Inferior parietal cortex (tissue), 1 donor: ENCODE measurements around the gene NACC1.

Experiments used
- DNase-seq: peaks from one replicate; pipeline ENCODE4 v3.0.0-alpha.2; 2016; ENCODE audit errors: extremely low spot score

The NACC1 gene

GRCh38 chr19:13100031-13100588 is 18.0 kb upstream of the NACC1 start:
- no peak for DNase-seq

DNA sequence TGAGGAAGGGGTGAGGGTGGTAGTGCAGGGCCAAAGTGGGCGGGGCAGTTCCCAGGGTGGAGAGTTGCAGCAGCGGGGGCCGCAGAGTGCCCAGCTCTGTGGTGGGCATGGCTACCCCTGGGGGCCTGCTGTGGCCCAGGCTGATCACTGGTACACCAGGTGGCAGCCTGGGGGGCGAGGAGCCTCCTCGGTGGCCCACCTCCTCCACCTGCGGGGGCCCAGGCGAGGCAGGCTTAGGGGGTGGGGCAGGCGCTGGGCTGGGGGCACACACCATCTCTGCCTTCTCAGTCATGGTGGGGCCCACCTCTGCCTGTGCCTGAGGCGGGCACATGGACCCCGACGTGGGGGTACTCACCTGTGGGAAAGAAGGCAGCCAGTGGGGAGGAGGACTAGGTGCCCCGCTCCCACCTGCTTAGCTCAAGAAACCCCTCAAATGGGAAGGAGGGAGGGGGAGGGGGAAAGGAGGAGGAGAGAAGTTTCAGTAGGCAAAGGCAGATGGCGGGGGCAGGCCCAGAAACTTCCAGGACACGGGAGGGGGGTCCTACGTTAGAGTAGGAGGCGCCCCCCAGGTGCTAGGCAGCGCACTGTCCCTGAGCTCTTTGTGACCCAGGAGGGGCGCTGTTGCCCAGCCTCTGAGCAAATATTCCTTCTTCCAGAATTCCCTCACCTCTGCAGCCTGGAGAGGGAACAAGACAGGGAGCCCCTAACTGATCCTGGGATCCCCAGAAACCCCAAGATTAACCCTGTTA is 17.0 kb upstream of the NACC1 start:
- DNase-seq = no peak

GRCh38 chr19:13101590-13102415 is 16.3 kb upstream of the NACC1 start:
- DNase-seq = no peak

DNA sequence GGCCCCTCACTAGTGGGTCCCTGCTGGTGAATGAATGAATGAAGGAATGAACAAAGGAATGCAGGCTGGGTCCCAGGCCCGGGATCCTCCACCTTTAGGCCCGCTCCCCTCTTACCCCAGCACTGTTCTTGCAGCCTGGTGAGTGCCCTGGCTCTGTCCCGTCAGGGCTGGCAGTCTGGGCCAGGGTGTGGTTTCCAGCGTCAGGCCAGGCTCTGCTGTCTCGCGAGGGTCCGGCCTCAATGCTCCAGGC is 15.7 kb upstream of the NACC1 start:
- no peak for DNase-seq

DNA sequence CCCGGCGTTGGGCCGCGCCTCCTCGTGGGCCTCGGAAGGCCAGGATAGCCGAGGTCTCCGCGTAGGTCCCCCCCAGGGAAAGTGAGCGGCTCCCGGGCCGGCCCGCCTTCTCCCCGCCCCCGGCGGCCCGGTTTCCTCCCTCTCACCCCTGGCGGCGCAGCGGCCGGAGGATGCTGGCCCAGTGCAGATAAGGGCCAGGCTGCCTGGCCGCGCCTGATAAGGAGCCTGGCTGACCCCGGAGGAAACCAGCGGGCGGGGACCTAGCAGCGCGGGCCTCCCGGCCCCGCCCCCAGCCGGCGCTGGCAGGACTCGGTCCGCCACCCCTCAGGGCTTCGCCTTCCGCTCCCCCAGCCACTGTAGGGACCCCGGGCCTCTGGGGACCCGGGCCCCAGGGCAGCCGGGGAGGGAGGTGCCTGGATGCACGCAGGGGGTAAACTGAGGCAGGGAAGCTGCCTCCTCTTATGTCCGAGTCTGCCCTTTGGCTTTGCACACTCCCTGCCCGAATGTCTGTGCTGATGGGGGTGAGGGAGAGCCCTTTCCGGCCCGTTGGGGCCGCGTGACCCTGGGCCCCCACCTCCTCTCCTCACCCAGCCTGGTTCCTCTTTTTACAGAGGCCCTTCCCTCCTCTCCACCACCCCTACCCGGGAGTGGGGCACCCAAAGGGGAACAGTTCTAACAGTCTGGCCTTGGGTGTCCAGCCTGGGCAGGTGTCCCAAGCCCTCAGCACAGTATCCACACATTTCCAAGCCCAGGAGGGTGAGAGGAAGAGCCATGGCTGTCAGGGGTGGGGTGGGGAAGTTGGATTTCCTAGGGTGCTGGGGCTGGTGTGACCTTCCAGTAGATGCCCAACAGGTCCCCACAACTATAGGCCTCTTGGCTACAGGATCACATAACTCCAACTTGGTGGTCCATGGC is 15.1 kb upstream of the NACC1 start, which contains the start of gene LYL1:
LYL1 (minus strand) TSS at position 193 of the 915 bp plus-strand sequence. CDS start 1,687 bp downstream, outside the sequence.
- no peak for DNase-seq

GRCh38 chr19:13103581-13104359 is 14.3 kb upstream of the NACC1 start:
- DNase-seq = no peak

DNA sequence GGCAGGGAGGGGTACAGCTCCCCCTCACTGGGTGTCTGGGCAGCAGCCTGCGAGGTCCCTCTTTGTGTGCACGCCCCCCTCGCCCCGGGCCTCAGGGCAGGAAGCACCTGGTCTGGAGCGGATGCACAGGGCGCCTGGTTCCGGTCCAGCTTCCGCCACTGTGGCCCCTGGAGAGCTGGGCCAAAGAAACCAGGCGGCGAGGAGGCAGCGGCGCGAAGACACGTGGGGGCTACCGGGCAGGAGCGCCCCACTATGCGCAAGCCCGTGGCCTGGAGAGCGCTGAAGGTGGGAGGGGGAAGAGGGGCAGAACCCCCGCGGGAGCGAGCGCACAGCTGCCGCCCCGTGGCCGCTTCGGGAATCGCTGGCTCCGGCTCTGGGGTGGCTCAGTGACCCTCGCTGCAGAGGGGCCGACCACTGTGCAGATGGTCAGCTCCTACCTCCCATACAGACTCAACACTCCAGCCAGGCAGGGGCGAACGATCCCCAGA is 13.7 kb upstream of the NACC1 start:
- no peak for DNase-seq

DNA sequence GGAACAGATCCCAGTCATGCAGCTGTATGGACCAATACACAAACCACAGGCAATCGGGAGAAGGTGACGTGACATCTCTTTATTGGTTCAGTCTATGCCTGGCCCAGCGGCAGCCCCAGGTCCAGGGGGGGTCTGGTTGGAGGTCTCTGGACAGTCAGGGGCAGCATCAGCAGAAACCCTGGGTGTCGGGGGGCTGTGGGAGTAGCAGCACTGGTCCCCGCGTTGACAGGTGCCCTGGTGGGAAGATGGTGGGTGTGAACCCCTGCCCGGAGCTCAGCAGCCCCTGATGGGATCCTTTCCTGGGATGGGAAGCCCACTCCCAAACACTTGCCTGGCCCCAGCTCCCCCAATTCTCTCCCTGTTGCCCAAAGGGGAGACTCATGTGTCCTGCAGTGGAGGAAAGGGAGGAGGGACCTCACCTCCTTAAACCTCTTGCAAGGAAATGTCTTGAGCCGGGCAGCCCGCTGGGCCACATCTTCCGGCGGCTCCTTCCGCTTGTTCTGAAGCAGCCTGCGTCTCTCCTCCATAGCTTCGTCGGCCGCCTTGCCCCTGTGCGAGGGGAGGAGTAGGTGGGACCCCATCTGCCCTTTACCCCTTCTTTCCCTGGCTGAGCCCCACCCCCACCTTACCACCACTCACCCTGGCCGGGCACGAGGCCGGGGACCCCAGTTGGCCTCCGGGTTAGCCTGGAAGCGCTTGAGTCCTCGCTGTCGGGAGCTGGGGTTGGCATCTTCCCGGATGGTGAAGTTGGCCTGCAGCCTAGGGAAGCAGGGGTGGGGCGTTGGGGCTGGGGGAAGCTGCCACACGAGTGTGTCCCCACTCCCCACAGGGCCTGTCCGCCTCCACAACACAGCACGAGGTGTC is 13.0 kb upstream of the NACC1 start:
- DNase-seq = no peak

- DNase-seq = no peak
Observed at GRCh38 chr19:13109361-13110098, 8.5 kb upstream of the NACC1 start.

GRCh38 chr19:13110099-13110610 is 7.9 kb upstream of the NACC1 start:
- DNase-seq = no peak

DNA sequence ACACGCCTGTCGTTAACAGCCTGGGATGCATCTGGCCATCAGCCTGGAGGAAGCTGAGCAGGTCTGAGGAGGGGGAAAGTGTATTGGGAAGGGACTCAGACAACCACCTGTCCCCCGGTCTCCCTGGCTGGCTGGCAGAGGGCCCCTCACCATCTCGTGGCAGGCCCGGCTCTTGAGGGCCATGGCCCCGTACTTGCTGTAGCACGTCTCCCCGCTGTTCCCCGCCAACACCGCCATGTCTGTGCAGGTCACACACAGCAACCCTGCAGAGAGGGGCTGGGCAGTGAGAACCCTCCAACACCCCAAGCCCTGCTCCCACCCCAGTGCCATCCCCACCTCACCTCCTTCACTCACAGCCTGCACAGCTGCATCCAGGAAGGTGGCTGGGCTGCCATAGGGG is 5.5 kb upstream of the NACC1 start:
- DNase-seq = no peak

GRCh38 chr19:13115936-13116281 is 2.2 kb upstream of the NACC1 start:
- DNase-seq = no peak

DNA sequence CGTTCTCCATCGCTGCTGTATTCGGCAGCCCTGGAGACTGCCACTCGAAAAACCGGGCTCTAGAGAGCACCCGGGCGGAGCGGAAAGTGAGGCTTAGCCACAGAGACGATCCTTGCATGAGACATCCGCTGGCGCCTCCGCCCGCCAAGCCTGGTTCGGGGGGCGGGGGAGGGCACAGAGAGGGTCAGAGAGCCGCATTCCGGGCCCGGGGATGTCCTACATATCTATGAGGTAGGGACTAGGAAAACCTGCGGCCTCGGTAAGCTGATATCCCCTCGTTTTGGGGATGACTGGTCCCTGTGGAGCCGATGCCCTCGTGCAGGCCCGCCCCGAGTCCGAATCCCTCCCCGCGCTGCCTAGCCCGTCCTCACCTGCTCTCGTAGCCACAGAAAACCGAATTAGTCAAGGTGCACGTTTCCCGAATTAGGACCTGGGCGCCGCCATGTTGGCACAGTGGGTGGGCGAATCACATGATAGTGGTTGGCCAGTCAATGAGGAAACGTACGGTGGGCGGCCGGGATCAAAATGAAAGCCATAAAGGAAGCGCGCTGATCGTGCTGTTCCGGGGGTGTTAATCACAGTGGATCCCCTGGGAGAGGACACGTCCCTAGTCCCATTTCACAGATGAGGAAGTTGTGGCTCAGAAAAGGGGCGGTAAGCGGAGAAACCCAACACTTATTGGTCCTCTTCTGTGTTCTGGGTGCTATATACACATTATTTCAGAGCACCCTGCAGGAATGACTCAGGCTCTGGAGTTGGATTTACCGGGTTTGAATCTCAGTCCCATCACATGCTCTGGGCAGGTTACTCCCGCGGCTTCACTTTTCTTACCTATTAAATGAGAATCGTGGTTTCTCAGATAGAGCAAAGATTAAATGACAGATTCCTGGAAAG is 1.5 kb upstream of the NACC1 start, which contains the start of gene TRMT1:
TRMT1 (minus strand) TSS at position 459 of the 894 bp plus-strand sequence; CDS start at position 118, 341 bp downstream.
- peak; percentile 93 for DNase-seq

DNA sequence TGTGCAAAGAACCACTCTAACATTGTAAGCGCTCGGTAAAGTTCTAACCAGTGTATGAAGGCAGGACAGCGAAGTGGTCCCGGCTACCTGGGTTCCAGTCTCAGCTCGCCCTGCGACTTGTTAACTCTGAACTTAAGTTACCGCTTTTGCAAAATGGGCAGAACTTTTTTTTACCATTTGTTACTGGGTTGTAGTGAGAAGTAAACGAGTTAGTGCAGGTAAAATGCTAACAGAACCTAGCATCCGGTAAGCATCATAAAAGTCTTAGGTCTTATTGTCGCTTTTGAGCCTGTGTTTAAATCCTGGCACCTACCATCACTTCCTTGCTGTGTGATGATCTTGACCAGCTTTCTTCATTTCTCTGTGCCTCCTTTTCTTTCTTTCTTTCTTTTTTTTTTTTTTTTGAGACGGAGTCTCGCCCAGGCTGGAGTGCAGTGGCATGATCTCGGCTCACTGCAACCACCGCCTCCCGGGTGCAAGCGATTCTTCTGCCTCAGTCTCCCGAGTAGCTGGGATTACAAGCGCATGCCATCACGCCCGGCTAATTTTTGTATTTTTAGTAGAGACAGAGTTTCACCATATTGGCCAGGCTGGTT is 790 bp upstream of the NACC1 start:
- DNase-seq = no peak

DNA sequence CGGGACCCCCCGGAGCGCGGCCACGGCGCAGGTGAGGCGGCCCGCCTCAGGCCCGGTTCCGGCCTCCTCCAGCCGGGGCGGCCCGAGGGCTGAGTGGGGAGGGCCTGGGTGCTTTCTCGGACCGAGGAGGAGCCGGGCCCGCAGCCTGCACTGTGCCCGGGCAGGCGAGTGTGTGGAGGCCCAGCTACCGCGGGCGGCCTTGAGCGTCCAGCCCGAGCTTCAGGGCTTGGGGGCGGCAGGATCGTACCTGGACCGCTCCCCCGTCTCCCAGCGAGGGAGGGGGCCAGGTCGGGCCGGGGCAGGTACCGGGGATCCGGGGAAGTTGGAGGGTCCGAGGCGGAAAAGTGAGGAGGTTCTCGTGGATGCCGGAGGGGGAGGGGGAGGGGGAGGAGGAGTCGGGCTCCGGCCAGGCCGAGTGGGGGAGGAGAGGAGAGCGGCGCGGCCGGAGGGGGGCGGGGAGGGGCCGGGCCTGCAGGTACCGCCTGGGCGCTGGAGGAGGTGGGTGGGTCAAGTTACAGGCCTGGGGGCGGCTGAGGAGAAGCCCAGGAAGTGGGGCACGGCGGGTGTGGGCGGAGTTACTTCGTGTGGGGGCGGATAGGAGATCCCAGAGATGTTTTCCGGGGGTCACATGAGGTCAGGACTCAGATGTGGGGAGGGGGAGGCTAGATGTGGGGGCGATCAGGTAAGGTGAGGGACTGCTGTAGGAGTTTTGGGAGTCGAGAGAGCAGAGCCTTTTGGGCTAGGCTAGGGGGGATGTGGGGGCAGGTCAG is 545 bp downstream of the NACC1 start:
- no peak for DNase-seq

DNA sequence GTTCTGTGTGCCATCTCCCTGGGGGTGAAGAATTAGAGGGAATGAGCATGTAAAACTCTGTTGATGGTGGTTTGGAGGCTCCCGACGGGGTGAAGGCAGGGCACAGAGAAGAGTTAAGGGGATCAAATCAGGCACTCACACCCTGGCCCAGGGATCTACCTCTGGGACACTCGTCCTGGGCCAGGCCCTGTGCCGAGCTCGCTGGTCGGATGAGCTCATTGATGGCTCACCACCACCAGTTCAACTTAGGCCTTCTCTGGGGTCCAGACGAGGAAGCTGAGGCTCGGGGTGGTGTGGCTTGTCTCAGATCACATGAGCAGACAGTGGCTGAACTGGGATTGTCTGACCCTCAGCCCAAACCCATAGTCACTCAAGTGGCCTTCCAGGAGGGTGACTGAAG is 1.6 kb downstream of the NACC1 start:
- no peak for DNase-seq

DNA sequence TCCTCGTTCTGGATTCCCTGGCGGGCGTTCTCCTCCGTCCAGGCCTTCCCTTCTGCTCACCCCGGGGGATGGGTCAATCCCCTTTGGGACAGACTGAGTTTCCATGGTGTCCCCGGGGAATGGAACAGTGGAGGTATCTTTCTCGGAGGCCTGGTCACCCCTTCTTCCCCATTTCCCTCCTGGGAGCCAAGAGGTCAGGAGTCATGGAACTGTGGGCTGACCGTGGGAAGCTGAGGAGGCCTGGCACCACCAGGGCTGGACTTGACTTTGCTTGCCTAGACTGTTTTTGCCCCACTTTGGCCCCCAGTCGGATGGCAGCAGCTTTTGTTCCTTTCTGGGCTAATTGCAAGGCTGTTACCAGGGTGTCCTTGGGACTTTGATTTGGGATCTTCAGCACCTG is 2.0 kb downstream of the NACC1 start:
- DNase-seq = no peak
